ENCODE data around the gene HES6.

HES6 gene

GRCh38 chr2:238231251-238231793 is 8.5 kb downstream of the HES6 start:
- peak; percentile 87 to 92 for ATAC-seq

DNA sequence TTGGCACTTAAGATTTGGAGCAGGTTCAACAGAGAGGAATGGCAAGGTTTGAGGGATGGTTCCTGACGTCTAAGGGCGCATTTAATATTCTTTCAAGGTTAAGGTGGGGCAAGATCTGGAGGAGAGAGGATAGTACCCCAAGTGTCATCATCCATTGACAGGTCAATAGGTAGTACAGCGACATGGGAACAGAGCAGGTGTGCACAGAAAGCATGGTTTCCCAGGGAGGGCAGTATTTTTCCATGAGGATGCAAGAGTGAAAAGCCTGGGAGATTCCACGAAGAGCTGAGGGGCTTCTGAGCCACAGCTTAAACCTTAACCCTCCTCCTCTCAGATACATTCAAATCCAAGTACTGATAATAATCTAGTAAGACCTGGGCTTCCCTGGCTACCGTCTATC is 9.1 kb downstream of the HES6 start:
- no peak for ATAC-seq

GRCh38 chr2:238228700-238229099 is 11.1 kb downstream of the HES6 start:
- ATAC-seq: no peak

DNA sequence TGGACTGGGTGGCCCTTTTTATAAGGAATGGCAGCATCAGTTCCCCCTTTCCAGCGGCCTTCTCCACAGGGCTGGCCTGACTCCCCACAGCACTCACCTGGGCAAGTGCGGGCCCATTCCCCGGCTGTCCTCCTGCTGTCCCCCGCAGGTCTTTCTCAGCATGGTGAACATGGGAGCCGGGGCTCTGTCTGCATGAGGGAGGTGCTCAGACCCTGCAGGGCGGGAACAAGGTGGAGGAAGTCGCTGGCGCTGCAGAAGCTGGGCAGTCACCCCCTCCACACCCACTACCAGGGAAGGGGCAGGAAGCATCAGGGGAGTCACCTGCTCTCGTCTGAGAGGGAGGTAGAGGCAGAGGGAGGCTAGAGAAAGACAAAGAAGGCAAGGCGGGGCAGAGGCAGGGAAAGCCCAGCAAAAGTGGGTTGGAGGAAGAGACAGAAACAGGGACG is 12.2 kb downstream of the HES6 start:
- ATAC-seq: no peak

DNA sequence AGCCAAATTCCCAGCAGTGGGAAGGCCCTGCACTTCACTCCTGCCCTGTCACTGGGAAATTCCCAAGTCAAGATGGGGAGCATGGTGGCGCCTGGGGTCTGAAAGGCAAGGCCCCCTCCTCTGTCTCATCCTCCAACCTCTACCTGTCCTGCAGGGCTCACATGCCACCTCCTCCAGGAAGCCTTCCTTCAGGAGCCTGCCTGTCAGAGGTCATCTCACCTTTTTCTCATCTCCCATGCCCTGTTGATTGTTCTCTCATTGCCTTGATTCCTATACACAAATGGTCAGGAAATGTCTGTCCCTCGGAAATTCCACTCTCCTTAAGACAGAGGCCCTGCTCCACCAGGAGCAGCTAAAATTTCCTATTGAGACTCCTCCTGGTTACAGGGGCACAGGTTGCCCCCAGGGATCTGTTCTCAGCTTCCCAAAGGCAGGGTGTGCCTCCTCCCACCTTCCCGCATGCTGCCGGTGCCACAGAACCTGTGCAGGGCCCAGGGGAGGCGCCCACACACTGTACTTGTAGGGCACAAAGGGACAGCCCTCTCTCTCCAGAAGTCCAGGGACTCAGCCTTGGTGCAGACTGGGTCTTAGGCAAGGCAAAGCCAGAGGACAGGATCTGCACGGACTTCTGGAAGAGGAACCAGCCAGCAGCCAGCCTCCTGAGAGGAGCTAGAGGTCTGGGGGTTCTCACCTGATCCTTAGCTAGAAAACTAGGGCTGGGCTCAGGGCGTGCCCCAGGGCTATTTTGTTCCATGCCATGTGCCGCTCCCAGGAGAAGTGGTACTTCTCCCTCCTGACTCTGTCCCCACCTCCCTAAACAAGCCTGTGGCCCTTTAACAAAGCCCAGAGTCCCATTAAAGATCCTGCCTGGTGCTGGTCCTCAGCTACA is 12.9 kb downstream of the HES6 start:
- ATAC-seq: no peak

DNA sequence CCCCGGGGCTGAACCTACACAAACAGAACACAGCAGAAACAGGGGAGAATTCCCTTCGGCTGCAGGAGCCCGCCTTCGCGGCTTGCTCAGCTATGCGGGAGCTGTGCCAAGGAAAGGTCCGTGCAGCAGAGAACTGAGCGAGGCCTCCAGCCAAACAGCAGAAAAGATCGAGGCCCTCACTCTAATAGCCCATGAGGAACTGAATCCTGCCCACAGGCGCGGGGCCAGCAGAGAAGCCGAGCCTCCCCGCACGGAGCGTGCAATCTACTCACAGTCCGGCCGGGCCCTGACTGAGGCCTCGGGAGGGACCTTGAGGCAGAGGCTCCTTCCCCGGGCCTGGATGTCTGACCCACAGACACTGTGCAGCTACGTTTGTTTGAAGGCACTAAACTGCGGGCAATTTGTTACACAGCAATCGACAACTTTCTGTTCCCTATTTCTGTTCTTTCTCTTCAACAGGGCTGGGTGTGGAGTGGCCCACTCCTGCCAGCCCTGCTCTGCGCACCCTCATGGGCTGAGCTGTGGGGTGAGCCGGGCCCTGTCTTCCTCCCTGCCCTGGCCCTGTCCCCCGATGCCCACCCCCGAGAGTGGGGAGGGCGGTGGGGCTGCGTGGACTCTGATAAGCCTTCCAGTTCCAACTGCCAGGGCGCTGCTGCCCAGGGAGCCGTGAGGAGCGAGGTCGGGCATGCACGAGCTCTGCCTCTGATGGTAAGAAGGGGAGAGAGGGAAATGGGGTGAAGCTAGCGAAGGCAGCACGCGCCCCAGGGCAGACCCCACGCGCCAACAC is 13.7 kb downstream of the HES6 start:
- no peak for ATAC-seq

- ATAC-seq: no peak
Observed at GRCh38 chr2:238225121-238225520, 14.7 kb downstream of the HES6 start.

- no peak for ATAC-seq
Observed at GRCh38 chr2:238224356-238225035, 15.3 kb downstream of the HES6 start.

GRCh38 chr2:238220892-238221521 is 18.8 kb downstream of the HES6 start:
- ATAC-seq: peak; percentile 32 to 53

DNA sequence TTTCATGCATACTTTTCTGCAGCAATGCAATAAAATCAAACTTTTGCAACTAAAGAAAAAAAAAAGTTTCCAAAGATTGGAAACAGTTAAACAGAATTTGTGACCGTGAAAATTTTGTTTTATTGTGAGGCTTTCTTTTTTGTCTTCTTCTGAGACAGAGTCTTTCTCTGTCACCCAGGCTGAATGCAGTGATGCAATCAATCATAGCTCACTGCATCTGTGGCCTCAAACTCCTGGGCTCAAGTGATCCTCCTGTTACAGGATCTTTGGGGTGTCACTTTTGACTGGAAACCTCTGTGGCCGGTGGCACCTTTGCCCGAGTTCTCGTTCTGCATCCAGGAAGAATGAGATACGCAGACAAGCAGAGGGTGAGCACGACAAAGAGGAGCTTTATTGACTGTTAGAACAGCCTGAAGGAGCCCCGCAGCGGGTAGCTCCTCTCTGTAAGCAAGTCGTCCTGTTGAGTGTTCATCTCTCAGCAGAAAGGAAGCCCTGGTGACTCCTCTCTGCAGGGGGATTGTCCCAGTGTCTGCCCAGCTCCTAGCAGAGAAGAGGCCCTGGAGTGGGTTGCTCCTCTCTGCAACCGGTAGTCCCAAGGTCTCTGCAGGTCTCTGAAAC is 19.5 kb downstream of the HES6 start:
- no peak for ATAC-seq

DNA sequence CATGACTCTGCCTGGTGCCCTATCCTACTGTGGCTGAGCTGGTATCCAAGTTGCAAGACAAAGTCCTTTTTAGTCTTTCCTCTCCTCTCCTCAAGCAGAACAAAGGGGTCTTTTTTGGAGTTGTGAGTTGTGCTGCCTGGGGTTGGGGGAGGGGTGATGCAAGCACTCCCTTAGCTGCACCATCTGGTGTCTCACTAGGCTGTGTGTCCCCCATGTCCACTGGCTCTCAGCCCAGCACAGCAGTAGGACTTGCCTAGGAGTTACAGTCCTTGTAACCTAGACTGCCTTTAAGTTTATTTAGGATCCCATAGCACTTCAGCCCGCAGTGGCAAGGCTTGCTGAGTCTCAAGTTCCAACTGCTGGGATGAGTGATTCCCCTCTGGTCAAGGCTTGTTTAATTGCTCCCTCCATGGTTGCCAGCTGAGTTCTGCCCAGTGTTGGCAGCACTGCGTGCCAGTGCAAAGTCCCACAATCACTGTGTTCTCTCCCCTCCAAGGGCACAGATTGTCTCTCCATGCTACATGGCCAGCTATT is 23.1 kb downstream of the HES6 start:
- no peak for ATAC-seq

GRCh38 chr2:238207006-238207405 is 32.8 kb downstream of the HES6 start:
- ATAC-seq: no peak

- no peak for ATAC-seq
Observed at GRCh38 chr2:238203973-238204683, 35.7 kb downstream of the HES6 start.

DNA sequence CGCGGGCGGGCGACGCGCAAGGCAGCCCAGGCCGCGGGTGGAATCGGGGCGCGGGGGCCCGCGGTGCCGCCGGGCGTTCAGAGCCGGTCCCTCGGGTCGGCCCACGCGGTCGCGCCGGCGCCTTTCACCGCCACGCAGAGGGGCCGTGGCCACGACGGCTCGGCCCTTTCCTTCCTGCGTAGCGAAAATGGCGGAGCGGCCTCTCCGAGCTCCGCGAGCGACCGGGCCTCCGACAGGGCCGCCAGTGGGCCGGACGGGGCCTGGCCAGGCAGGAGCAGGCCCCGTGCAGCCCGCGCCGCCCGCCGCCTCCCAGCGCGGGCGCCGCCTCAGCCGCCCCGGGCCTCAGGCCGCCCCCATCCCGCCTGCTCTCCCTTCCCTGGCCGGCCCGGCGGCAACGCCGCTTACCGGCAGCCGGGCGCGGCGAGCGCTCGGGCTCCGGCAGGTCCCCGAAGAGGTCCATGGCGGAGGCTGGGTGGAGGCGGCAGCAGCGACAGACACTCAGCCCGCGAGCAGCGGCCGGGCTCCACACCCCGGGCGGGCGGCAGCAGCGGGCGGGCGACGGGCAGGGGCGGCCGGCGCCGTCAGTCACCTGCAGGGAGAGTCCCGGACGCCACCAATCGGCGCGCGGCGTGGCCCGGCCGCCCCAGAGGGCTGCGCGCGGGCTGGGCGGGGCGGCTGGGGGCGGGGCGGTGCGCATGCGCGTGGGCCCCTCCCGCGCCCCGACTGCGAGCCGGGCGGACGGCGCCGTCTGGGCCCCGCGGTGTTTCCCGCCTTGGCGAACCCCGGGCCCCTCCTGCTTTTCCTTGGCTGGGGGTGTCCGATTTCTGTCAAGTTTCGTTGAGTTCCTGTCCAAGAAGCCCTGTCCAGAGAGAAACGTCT is 36.5 kb downstream of the HES6 start, which contains the start of gene ILKAP:
Gene ILKAP, minus strand, starts transcription at position 602 of the 879 bp plus-strand sequence. Its CDS starts 142 bp downstream, at position 460.
- ATAC-seq: peak; percentile 97 to 98

DNA sequence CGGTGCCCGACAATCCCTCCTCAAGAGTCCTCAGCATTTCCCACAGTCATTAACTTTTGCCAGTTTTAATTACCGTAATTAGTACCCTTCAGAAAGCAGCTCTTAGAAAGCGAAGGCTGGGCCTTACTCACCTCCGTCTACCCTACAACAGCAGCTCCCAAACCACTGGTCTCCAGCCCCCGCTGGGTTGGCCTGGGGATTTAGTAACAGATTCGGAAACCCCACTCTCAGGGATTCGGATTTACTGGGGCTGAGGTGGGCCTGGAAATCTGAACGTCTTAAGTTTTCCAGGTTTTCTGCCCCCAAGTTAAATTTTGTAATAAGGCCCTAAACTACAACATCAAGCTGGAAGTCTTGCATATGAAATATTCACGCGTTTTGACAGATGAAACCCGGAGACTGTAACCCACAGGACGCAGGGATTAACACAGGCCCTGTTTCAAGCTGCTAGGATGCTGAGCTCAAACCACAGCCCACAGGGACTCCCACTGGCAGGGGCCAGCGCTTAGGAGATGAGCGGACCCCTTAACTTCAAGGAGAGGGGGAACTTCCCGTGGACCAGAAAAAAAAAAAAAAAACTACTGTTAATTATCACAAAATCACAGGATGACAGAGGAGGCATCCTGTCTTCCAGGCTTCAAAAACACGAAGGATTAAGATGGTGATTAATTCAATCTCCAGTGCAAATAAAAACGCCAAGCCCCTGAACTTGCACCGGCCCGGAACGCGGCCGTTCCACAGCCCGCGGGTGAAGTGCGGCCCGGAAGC is 37.3 kb downstream of the HES6 start:
- ATAC-seq: no peak

GRCh38 chr2:238190445-238190844 is 49.4 kb downstream of the HES6 start:
- no peak for ATAC-seq
